DND-41 (cell line): Measurements from ENCODE around the gene MOV10L1.

Source experiments
- ATAC-seq: fragments of 200-7000 bp; cut with Tn5 transposase; 3 replicates; pipeline ENCODE4 v1.9.1; 2021; ENCODE audit warnings: low read depth; ENCODE audit not compliant: insufficient read depth
- DNase-seq: peaks from one replicate; pipeline ENCODE4 v3.0.0-alpha.2; 2020
- H2AFZ ChIP-seq: 2 replicates; pipeline ENCODE4 v1.6.0; 2012; ENCODE audit warnings: low read depth, low read length
- H3K27ac ChIP-seq: 2 replicates; pipeline ENCODE4 v1.5.1; 2012; ENCODE audit warnings: low read length, inconsistent platforms
- H3K27me3 ChIP-seq: fragments of 200-600 bp; sonication (generic); 2 replicates; pipeline ENCODE4 v1.6.0; 2012; ENCODE audit warnings: low read length, mild to moderate bottlenecking, inconsistent platforms; ENCODE audit not compliant: insufficient read depth, poor library complexity
- H3K36me3 ChIP-seq: 2 replicates; pipeline ENCODE4 v1.5.1; 2012; ENCODE audit warnings: low read length, inconsistent platforms; ENCODE audit not compliant: insufficient read depth
- H3K4me1 ChIP-seq: 2 replicates; pipeline ENCODE4 v1.5.1; 2012; ENCODE audit warnings: mild to moderate bottlenecking, low read length; ENCODE audit not compliant: insufficient read depth
- H3K4me2 ChIP-seq: 2 replicates; pipeline ENCODE4 v1.6.0; 2012; ENCODE audit warnings: mild to moderate bottlenecking, moderate library complexity, low read length, inconsistent platforms; ENCODE audit not compliant: insufficient read depth
- H3K4me3 ChIP-seq, 2 experiments: fragments of 200-600 bp in 1 of 2; shearing (Covaris generic) in 1 of 2; 2 replicates each; pipeline ENCODE4 v1.5.1; 2012 to 2016; ENCODE audit warnings: inconsistent platforms in 2 of 2, low read length in 2 of 2, mild to moderate bottlenecking in 2 of 2, low read depth in 1 of 2, moderate library complexity in 1 of 2
- H3K79me2 ChIP-seq: 2 replicates; pipeline ENCODE4 v1.6.0; 2012; ENCODE audit warnings: low read length, inconsistent platforms; ENCODE audit not compliant: insufficient read depth
- H3K9ac ChIP-seq: 2 replicates; pipeline ENCODE4 v1.6.0; 2012; ENCODE audit warnings: low read depth, mild to moderate bottlenecking, inconsistent platforms, low read length, moderate library complexity
- H3K9me3 ChIP-seq: 2 replicates; pipeline ENCODE4 v1.5.1; 2012; ENCODE audit warnings: low read length, moderate library complexity, mild to moderate bottlenecking, inconsistent platforms; ENCODE audit not compliant: insufficient read depth, severe bottlenecking
- H4K20me1 ChIP-seq: 2 replicates; pipeline ENCODE4 v1.6.0; 2012; ENCODE audit warnings: low read length; ENCODE audit not compliant: insufficient read depth
- CTCF ChIP-seq: IDR thresholded peaks from 2 replicates; pipeline ENCODE4 v1.5.1; 2012; ENCODE audit warnings: borderline replicate concordance, low read length, moderate library complexity, mild to moderate bottlenecking; ENCODE audit not compliant: poor library complexity, severe bottlenecking; ENCODE audit errors: extremely low read depth
- EZH2 ChIP-seq: IDR thresholded peaks from 3 replicates; pipeline ENCODE4 v1.6.1; 2012; ENCODE audit warnings: borderline replicate concordance, low read depth, mild to moderate bottlenecking, moderate library complexity, low read length, inconsistent platforms; ENCODE audit not compliant: severe bottlenecking

The MOV10L1 gene

DNA sequence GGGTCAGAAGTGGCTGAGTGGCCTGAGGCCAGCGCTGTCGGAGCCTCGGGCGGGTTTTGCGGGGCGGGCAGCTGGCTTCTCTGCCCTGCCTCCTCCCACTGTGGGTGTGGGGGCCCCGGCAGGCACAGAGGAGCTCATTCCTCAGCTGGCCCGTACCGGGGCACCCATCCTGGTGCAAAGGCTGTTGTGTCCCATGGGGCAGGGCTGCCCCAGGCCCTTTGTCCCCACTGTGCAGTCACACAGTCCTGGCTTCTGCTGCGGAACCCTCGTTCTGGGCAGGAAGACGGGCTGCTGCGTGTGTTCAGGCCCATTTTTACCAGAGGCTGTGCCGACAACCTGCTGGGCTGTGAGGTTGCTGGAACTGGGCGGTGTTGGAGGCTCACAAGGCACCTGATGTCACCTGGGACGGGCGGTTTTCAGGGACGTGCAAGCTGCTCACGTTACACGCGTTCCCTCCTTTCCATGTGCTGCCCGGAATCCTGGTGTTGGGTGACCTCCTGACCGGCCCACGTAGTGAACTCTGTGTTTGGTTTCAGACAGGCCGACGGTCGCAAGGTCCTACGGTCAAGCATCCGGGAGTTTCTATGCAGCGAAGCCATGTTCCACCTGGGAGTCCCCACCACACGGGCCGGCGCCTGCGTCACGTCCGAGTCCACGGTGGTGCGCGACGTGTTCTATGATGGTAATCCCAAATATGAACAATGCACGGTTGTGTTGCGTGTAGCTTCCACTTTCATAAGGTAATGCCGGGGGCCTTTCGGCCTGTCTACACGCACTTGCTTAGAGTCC, 116.2 kb downstream of the MOV10L1 start:
- Histone ChIP-seq H3K9me3 (no peaks in the 10 kb centered on the region), H3K27ac (no peak overlapping the region), H3K79me2 (peaks cover 38% of the 10 kb centered on the region), H4K20me1 (peaks cover 59% of the 10 kb centered on the region), H3K4me3 (no peak overlapping the region), H3K9ac (no peak overlapping the region), H3K36me3 (peaks cover 68% of the 10 kb centered on the region), H3K27me3 (no peaks in the 10 kb centered on the region), H3K4me2 (no peak overlapping the region), H2AFZ (no peak overlapping the region), H3K4me1 (peaks cover 20% of the 10 kb centered on the region)
- TF ChIP-seq EZH2, result no peak
- TF ChIP-seq CTCF, result no peak
- no peak for ATAC-seq
- no peak for DNase-seq

DNA sequence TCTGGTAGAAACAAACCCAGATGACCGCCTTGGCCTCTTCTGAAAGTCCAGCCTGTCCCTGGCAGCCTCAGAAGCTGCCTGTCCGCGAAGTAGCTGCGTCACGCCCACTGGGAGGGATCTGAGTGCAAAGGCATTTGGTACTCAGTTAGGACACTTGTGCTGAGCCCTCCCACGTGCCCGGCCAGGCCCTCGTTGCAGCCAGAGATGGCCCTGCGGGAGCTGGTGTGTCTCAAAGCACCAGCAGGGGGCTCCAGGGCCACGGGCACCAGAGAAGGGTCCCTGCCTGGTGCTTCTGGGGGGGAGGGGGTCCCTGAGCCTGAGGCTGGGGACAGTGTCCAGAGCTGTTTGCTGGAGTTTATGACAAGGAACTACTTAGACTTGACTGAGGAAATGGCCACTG, 116.8 kb downstream of the MOV10L1 start:
- no peak overlapping the region for H2AFZ ChIP-seq
- peak; percentile 54 for TF ChIP-seq CTCF
- TF ChIP-seq EZH2, result no peak
- peaks cover 36% of the 10 kb centered on the region for H3K79me2 ChIP-seq
- no peaks in the 10 kb centered on the region for H3K27me3 ChIP-seq
- no peak overlapping the region for H3K4me2 ChIP-seq
- H3K27ac ChIP-seq, result no peak overlapping the region
- peaks cover 19% of the 10 kb centered on the region for H3K4me1 ChIP-seq
- H3K9me3 ChIP-seq, result no peaks in the 10 kb centered on the region
- ATAC-seq, result peak; percentile 41; the same call in 1 of the 3 replicates
- no peak overlapping the region for H3K4me3 ChIP-seq
- H3K9ac ChIP-seq, result no peak overlapping the region
- H4K20me1 ChIP-seq, result peaks cover 64% of the 10 kb centered on the region
- peak; percentile 33 for DNase-seq
- peaks cover 73% of the 10 kb centered on the region for H3K36me3 ChIP-seq

GRCh38 chr22:50207383-50208140, 117.8 kb downstream of the MOV10L1 start:
- DNase-seq, result no peak
- H3K9me3 ChIP-seq, result no peaks in the 10 kb centered on the region
- H3K4me3 ChIP-seq, result no peak overlapping the region
- H3K27me3 ChIP-seq, result no peaks in the 10 kb centered on the region
- no peak overlapping the region for H3K27ac ChIP-seq
- peaks cover 31% of the 10 kb centered on the region for H3K79me2 ChIP-seq
- H2AFZ ChIP-seq, result no peak overlapping the region
- peaks cover 81% of the 10 kb centered on the region for H3K36me3 ChIP-seq
- no peak overlapping the region for H3K9ac ChIP-seq
- no peak overlapping the region for H3K4me2 ChIP-seq
- no peak for ATAC-seq
- peaks cover 57% of the 10 kb centered on the region for H4K20me1 ChIP-seq
- H3K4me1 ChIP-seq, result peaks cover 10% of the 10 kb centered on the region
- TF ChIP-seq CTCF (no peak), EZH2 (no peak)
